Neural cell (in vitro differentiated cells): Measurements from ENCODE around the gene ACAP3. TPM values are rescaled to one million over a fixed set of nuclear protein-coding genes. Genes with fewer than 3 reads are reported as not detected.

Experiments
- H2AFZ ChIP-seq: fragments of 200-600, 300-800 bp; sonication (generic), shearing (Covaris generic); 2 replicates; pipeline ENCODE4 v1.6.0; 2014; ENCODE audit warnings: low read depth, mild to moderate bottlenecking, antibody characterized with exemption, low read length, moderate library complexity
- H3F3A ChIP-seq: fragments of 200-600 bp; shearing (Covaris generic); 2 replicates; pipeline ENCODE4 v1.6.1; 2016; ENCODE audit warnings: mild to moderate bottlenecking, moderate library complexity, mixed read lengths, antibody characterized with exemption, low read length; ENCODE audit not compliant: insufficient read depth, poor library complexity, severe bottlenecking
- H3K27ac ChIP-seq: fragments of 200-600, 300-800 bp; sonication (generic), shearing (Covaris generic); 2 replicates; pipeline ENCODE4 v1.5.1; 2014; ENCODE audit warnings: mild to moderate bottlenecking, low read length, moderate library complexity
- H3K27me3 ChIP-seq: fragments of 300-800, 200-600 bp; sonication (generic), shearing (Covaris generic); 2 replicates; pipeline ENCODE4 v1.6.0; 2014; ENCODE audit warnings: mild to moderate bottlenecking, low read depth, low read length, moderate library complexity; ENCODE audit not compliant: insufficient read depth
- H3K36me3 ChIP-seq: fragments of 300-800, 200-600 bp; sonication (generic), shearing (Covaris generic); 2 replicates; pipeline ENCODE4 v1.5.1; 2014; ENCODE audit warnings: mild to moderate bottlenecking, antibody characterized with exemption, low read length, moderate library complexity; ENCODE audit not compliant: insufficient read depth
- H3K4me2 ChIP-seq: fragments of 300-800, 200-600 bp; sonication (generic), shearing (Covaris generic); 2 replicates; pipeline ENCODE4 v1.6.0; 2014; ENCODE audit warnings: mild to moderate bottlenecking, low read length
- H3K4me3 ChIP-seq: fragments of 300-800, 200-600 bp; sonication (generic), shearing (Covaris generic); 2 replicates; pipeline ENCODE4 v1.5.1; 2014; ENCODE audit warnings: mild to moderate bottlenecking, low read length, moderate library complexity
- H3K79me2 ChIP-seq: fragments of 200-600 bp; shearing (Covaris generic); replicated peaks from 2 replicates; pipeline ENCODE4 v1.6.0; 2014; ENCODE audit warnings: mild to moderate bottlenecking, low read length, moderate library complexity; ENCODE audit not compliant: insufficient read depth
- H3K9ac ChIP-seq: fragments of 300-800, 200-600 bp; sonication (generic), shearing (Covaris generic); 2 replicates; pipeline ENCODE4 v1.6.1; 2016; ENCODE audit warnings: mild to moderate bottlenecking, low read length, mixed read lengths
- H3K9me2 ChIP-seq: fragments of 200-600 bp; shearing (Covaris generic); 2 replicates; pipeline ENCODE4 v1.6.1; 2016; ENCODE audit warnings: mild to moderate bottlenecking, low read length, mixed read lengths; ENCODE audit not compliant: insufficient read depth
- H3K9me3 ChIP-seq: fragments of 200-600, 300-800 bp; sonication (generic), shearing (Covaris generic); 2 replicates; pipeline ENCODE4 v1.6.1; 2016; ENCODE audit warnings: mild to moderate bottlenecking, mixed run types, low read length, moderate library complexity, mixed read lengths
- H4K20me1 ChIP-seq: fragments of 200-600 bp; shearing (Covaris generic); 2 replicates; pipeline ENCODE4 v1.6.1; 2016; ENCODE audit warnings: mild to moderate bottlenecking, mixed run types; ENCODE audit not compliant: insufficient read depth
- CTCF ChIP-seq: fragments of 450-650 bp; IDR thresholded peaks from 2 replicates; pipeline ENCODE4 v1.5.1; 2014; ENCODE audit warnings: antibody characterized with exemption, mild to moderate bottlenecking, moderate library complexity; ENCODE audit not compliant: poor library complexity, severe bottlenecking
- EP300 ChIP-seq: fragments of 450-650 bp; conservative IDR thresholded peaks from 2 replicates; pipeline ENCODE4 v1.6.1; 2014; ENCODE audit warnings: antibody characterized with exemption, mild to moderate bottlenecking, moderate library complexity; ENCODE audit not compliant: poor library complexity, severe bottlenecking
- EZH2 ChIP-seq: fragments of 200-600, 300-800 bp; shearing (Covaris generic), sonication (generic); IDR thresholded peaks from 2 replicates; pipeline ENCODE4 v1.6.1; 2014; ENCODE audit warnings: antibody characterized with exemption, low read length, borderline replicate concordance, mild to moderate bottlenecking; ENCODE audit not compliant: insufficient read depth, poor library complexity, severe bottlenecking
- MXI1 ChIP-seq: fragments of 450-650 bp; conservative IDR thresholded peaks from 2 replicates; pipeline ENCODE4 v1.6.1; 2014; ENCODE audit warnings: antibody characterized with exemption, mild to moderate bottlenecking; ENCODE audit not compliant: poor library complexity, severe bottlenecking
- POLR2AphosphoS5 ChIP-seq: IDR thresholded peaks from 2 replicates; pipeline ENCODE4 v1.6.1; 2012
- RAD21 ChIP-seq: fragments of 450-650 bp; conservative IDR thresholded peaks from 2 replicates; pipeline ENCODE4 v1.6.1; 2014; ENCODE audit warnings: antibody characterized with exemption, mild to moderate bottlenecking, moderate library complexity
- REST ChIP-seq: IDR thresholded peaks from 2 replicates; pipeline ENCODE4 v1.6.1; 2012; ENCODE audit warnings: borderline replicate concordance
- SMC3 ChIP-seq: fragments of 450-650 bp; conservative IDR thresholded peaks from 2 replicates; pipeline ENCODE4 v1.6.1; 2014; ENCODE audit warnings: antibody characterized with exemption, mild to moderate bottlenecking, moderate library complexity; ENCODE audit not compliant: poor library complexity
- TAF1 ChIP-seq: IDR thresholded peaks from 2 replicates; pipeline ENCODE4 v1.6.1; 2012; ENCODE audit warnings: low read depth
- polyA plus RNA-seq: library from polyadenylated mRNA; depleted of rRNA; stranded (reverse); fragments of >200 nt; gene quantifications from 2 replicates; pipeline ENCODE4 v1.2.3, GENCODE V29; 2014

ACAP3 gene
- polyA plus RNA-seq, 1 donor from 2014 or later = 186 TPM

- TF ChIP-seq REST = no peak
- TF ChIP-seq RAD21 = no peak
- no peak for TF ChIP-seq POLR2AphosphoS5
- TF ChIP-seq EZH2 = no peak
These were observed 49.2 kb upstream of the ACAP3 start (continued) for GRCh38 chr1:1356796-1357401.

GRCh38 chr1:1356166-1356795 lies 48.6 kb upstream of the ACAP3 start:
- Histone ChIP-seq H3K9ac (no peak overlapping the region), H3K4me2 (no peak overlapping the region), H2AFZ (no peak overlapping the region), H3K9me2 (no peaks in the 10 kb centered on the region), H4K20me1 (no peaks in the 10 kb centered on the region), H3K27me3 (peaks cover 26% of the 10 kb centered on the region), H3K36me3 (no peaks in the 10 kb centered on the region), H3K9me3 (no peaks in the 10 kb centered on the region), H3K27ac (no peak overlapping the region), H3K4me3 (no peak overlapping the region), H3F3A (no peaks in the 10 kb centered on the region), H3K79me2 (no peaks in the 10 kb centered on the region)
- TF ChIP-seq CTCF (no peak), EP300 (no peak), REST (no peak), RAD21 (no peak), MXI1 (no peak), EZH2 (no peak), SMC3 (no peak), POLR2AphosphoS5 (no peak), TAF1 (no peak)
